HG03342 (cell line): Measurements from ENCODE around the gene C5orf24.
"Not testable (repeated sequence)": the region's sequence is repeated elsewhere in the genome, so short reads cannot be mapped to it uniquely, and the experiment has no call there.

Experiments
- ATAC-seq: cut with Tn5 transposase; IDR thresholded peaks from one replicate; pipeline ENCODE4 v1.9.1; 2021; ENCODE audit warnings: mild to moderate bottlenecking, moderate library complexity; ENCODE audit not compliant: unreplicated experiment

C5orf24 gene

GRCh38 chr5:134856465-134856864 is 10.7 kb downstream of the C5orf24 start:
- not testable (repeated sequence) for ATAC-seq

- no peak for ATAC-seq
Measured at GRCh38 chr5:134857401-134857800, 11.6 kb downstream of the C5orf24 start.

GRCh38 chr5:134864707-134865106 is 18.9 kb downstream of the C5orf24 start:
- no peak for ATAC-seq

GRCh38 chr5:134873494-134873893 is 27.7 kb downstream of the C5orf24 start:
- ATAC-seq = no peak

- peak; percentile 74 for ATAC-seq
Measured at GRCh38 chr5:134873987-134874830, 28.4 kb downstream of the C5orf24 start, which contains the start of gene TXNDC15. TXNDC15 (plus strand) TSS chr5:134874371; CDS start chr5:134874428, 57 bp downstream.

GRCh38 chr5:134874831-134875655 is 29.3 kb downstream of the C5orf24 start:
- ATAC-seq = no peak

GRCh38 chr5:134877159-134877558 is 31.4 kb downstream of the C5orf24 start:
- peak; percentile 41 for ATAC-seq

- no peak for ATAC-seq
Measured at GRCh38 chr5:134878403-134878802, 32.6 kb downstream of the C5orf24 start.

- ATAC-seq = no peak
Measured at GRCh38 chr5:134879456-134879855, 33.7 kb downstream of the C5orf24 start.

GRCh38 chr5:134880937-134881336 is 35.2 kb downstream of the C5orf24 start:
- ATAC-seq = not testable (repeated sequence)

GRCh38 chr5:134881711-134882110 is 35.9 kb downstream of the C5orf24 start:
- not testable (repeated sequence) for ATAC-seq

GRCh38 chr5:134887593-134888159 is 41.9 kb downstream of the C5orf24 start:
- ATAC-seq = no peak

GRCh38 chr5:134889335-134889734 is 43.6 kb downstream of the C5orf24 start:
- ATAC-seq = no peak

- ATAC-seq = no peak
Measured at GRCh38 chr5:134891473-134891872, 45.7 kb downstream of the C5orf24 start.

- no peak for ATAC-seq
Measured at GRCh38 chr5:134892282-134892681, 46.5 kb downstream of the C5orf24 start.

GRCh38 chr5:134892926-134893325 is 47.2 kb downstream of the C5orf24 start:
- no peak for ATAC-seq

GRCh38 chr5:134893748-134894505 is 48.2 kb downstream of the C5orf24 start:
- ATAC-seq = no peak

GRCh38 chr5:134902071-134902801 is 56.5 kb downstream of the C5orf24 start:
- peak; percentile 34 for ATAC-seq

- ATAC-seq = peak; percentile 78
Measured at GRCh38 chr5:134904610-134905245, 59.0 kb downstream of the C5orf24 start, which contains the start of gene PCBD2. PCBD2 (plus strand) TSS chr5:134905131; CDS start chr5:134905140, 9 bp downstream.
